Rectal smooth muscle tissue (tissue), 1 donor: ENCODE data around the gene SLC2A9.

Source experiments
- H3K27ac ChIP-seq: one replicate; pipeline ENCODE4 v1.7.0; 2013; ENCODE audit warnings: low read depth, low read length, inconsistent platforms
- H3K27me3 ChIP-seq: one replicate; pipeline ENCODE4 v1.7.0; 2013; ENCODE audit warnings: low read length; ENCODE audit not compliant: control insufficient read depth, insufficient read depth
- H3K36me3 ChIP-seq: one replicate; pipeline ENCODE4 v1.7.0; 2013; ENCODE audit warnings: low read length; ENCODE audit not compliant: control insufficient read depth, insufficient read depth
- H3K4me1 ChIP-seq: one replicate; pipeline ENCODE4 v1.7.0; 2013; ENCODE audit warnings: low read length; ENCODE audit not compliant: control insufficient read depth, insufficient read depth
- H3K4me3 ChIP-seq: one replicate; pipeline ENCODE4 v1.7.0; 2013; ENCODE audit warnings: low read length
- H3K9ac ChIP-seq: one replicate; pipeline ENCODE4 v1.7.0; 2013; ENCODE audit warnings: low read length

Gene SLC2A9

DNA sequence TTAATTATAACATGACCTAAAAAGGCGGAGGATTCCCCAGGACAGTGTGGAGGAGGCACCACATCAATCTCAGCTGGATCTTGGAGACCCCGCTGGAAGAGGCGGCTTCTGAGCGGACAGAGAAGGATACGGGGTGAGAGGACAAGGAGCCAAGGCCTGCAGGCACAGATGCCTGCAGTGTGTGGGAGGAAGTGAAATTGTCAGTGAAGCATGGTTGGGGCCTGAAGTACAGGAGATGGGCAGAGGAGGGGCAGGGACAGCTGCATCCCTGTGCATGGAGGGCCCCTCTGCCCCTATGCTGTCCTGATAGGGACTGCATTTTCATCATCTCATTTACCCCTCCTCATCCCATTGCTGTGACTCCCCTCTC is 1.7 kb upstream of the SLC2A9 start:
- Histone ChIP-seq H3K4me3 (no peak overlapping the region), H3K4me1 (no peaks in the 10 kb centered on the region), H3K27ac (no peak overlapping the region), H3K9ac (no peak overlapping the region), H3K36me3 (no peaks in the 10 kb centered on the region), H3K27me3 (no peaks in the 10 kb centered on the region)

DNA sequence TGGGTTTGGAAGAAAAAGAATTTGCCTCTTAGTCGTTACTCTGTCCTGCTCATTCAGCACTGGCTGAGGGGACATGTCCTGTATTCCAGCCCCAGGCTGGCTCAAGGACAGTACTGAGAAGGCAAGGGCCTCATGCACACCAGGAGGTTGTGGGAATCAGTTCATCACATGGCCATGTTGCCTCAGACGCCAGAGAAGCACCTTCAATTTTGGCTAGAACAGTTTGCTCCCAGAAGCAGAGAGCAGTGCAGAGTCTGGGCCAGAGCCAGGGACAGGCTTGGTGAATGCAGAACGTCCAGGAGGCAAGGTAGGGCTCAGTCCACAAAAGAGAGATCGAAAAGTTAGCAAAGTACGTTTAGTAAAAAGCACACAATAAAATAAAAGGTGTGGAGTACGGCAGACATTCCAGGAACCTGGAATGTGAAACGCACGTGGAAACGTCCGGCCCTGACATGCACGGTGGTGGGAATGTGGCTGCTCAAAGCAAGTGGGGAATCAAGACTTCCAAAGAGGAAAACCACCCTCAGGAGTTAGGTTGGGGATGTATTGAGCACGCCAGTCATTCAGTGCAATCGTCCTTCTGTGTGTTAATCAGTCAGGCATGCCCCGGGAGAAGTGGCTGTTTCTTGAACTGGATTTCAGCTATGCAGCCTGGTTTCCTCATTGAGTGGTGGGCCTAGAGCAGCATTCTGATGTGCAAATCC is 1.2 kb upstream of the SLC2A9 start:
- H3K9ac ChIP-seq, result no peak overlapping the region
- H3K36me3 ChIP-seq, result no peaks in the 10 kb centered on the region
- H3K4me3 ChIP-seq, result no peak overlapping the region
- H3K27ac ChIP-seq, result no peak overlapping the region
- no peaks in the 10 kb centered on the region for H3K27me3 ChIP-seq
- no peaks in the 10 kb centered on the region for H3K4me1 ChIP-seq

DNA sequence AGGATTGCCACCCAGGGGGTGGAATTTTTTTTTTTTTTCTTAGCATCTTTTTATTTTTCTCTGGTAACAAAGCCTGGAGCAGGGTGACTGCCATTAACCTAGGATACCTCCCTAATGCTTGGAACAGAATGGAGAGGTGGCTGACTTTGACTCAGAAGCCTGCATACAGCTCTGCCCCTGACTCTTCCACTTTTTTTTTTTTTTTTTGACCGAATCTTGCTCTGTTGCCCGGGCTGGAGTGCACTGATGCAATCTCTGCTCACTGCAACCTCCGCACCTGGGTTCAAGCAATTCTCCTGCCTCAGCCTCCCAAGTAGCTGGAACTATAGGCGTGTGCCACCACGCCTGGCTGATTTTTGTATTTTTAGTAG is 341 bp upstream of the SLC2A9 start:
- Histone ChIP-seq H3K27me3 (no peaks in the 10 kb centered on the region), H3K9ac (no peak overlapping the region), H3K4me3 (no peak overlapping the region), H3K4me1 (no peaks in the 10 kb centered on the region), H3K27ac (no peak overlapping the region), H3K36me3 (no peaks in the 10 kb centered on the region)

DNA sequence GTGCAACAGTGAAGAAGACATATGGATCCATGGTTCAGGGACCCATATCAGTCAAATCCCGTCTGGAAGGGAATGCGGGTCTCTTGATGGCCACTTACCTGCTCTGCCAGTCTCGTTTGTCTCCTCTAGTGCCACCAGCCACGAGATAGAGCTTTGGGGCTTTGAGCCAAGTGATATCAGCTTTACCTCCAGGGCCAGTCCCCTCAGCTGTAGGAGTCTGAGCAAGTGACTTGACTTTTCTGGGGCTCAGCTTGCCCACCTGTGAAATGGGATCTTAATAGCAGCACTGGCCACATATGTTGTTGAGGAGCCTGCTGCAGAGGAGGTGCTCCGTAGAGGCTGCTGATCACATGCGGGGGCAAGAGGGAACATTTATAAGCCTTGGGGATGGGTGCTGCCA is 1.2 kb downstream of the SLC2A9 start:
- H3K4me1 ChIP-seq, result no peaks in the 10 kb centered on the region
- H3K36me3 ChIP-seq, result no peaks in the 10 kb centered on the region
- no peak overlapping the region for H3K9ac ChIP-seq
- H3K27ac ChIP-seq, result peak overlapping the region; percentile 86
- H3K27me3 ChIP-seq, result no peaks in the 10 kb centered on the region
- no peak overlapping the region for H3K4me3 ChIP-seq

DNA sequence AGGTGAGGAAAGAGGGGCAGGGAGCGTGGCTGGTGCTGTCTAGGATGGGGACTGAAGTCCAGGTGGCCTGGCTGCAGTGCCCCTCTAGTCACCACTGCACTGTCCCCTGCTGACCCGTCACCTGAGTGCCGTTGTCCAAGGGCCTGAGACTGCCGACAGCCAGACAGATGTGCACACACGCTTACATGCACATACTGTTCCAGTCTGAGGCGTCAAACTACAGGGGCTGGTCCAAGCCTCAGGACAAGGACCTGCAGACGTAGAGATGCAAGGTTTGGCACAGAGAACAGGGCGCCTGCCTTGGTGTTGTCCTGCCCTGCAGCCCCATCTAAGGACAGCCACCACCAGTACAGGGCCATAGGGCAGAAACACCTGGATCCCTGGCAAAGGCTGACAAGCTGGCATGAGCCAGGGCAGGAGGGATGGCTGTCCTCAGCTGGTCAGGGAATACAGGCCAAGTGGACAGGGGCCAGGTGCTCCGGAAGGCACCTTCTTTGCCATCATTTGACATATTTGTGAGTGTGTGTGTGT is 1.7 kb downstream of the SLC2A9 start:
- Histone ChIP-seq H3K4me3 (peak overlapping the region; percentile 62), H3K9ac (no peak overlapping the region), H3K36me3 (no peaks in the 10 kb centered on the region), H3K4me1 (no peaks in the 10 kb centered on the region), H3K27ac (peak overlapping the region; percentile 86), H3K27me3 (no peaks in the 10 kb centered on the region)

DNA sequence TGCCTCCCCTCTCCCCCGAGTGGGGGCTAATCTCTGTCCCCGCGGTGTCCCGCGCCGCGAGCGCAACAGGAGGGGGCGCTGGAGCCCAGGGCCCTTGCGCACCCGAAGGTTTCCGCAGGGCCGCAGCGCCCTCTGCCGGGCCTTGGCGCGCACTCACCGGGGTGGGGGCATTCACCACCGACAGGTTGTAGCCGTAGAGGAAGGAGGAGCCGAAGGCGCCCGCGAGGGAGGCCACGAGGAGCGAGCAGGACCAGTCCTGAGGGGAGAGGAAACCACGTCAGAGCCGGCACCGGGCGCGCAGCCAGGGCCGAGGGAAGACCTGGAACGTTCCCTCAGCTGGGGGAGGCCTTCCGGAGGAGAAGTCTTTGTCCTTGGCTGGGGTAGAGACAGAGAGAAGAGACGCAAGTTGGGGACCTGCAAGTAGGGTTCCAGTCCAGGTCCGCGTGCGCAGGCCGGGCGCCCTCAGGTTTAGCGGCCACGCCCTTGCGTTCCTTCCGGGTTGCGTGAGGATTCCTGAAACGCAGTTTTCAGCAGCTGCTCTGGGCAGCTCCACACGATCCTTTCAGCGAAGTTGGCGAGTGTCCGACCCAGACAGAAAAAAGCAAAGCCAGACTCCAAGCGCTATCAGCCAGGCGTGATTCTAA is 2.4 kb downstream of the SLC2A9 start:
- no peaks in the 10 kb centered on the region for H3K36me3 ChIP-seq
- H3K27me3 ChIP-seq, result no peaks in the 10 kb centered on the region
- H3K4me3 ChIP-seq, result peak overlapping the region; percentile 62
- H3K4me1 ChIP-seq, result no peaks in the 10 kb centered on the region
- peak overlapping the region; percentile 86 for H3K27ac ChIP-seq
- H3K9ac ChIP-seq, result no peak overlapping the region

GRCh38 chr4:10017037-10017893 is 4.0 kb downstream of the SLC2A9 start:
- no peak overlapping the region for H3K9ac ChIP-seq

GRCh38 chr4:10016169-10016568 is 5.1 kb downstream of the SLC2A9 start:
- Histone ChIP-seq H3K4me1 (no peaks in the 10 kb centered on the region), H3K27me3 (no peaks in the 10 kb centered on the region), H3K27ac (no peak overlapping the region), H3K4me3 (no peak overlapping the region), H3K36me3 (no peaks in the 10 kb centered on the region), H3K9ac (no peak overlapping the region)

More at GRCh38 chr4:10017037-10017893, 4.0 kb downstream of the SLC2A9 start:
- H3K27ac ChIP-seq, result no peak overlapping the region
- H3K4me1 ChIP-seq, result no peaks in the 10 kb centered on the region
- H3K4me3 ChIP-seq, result no peak overlapping the region
- no peaks in the 10 kb centered on the region for H3K27me3 ChIP-seq
- H3K36me3 ChIP-seq, result no peaks in the 10 kb centered on the region

DNA sequence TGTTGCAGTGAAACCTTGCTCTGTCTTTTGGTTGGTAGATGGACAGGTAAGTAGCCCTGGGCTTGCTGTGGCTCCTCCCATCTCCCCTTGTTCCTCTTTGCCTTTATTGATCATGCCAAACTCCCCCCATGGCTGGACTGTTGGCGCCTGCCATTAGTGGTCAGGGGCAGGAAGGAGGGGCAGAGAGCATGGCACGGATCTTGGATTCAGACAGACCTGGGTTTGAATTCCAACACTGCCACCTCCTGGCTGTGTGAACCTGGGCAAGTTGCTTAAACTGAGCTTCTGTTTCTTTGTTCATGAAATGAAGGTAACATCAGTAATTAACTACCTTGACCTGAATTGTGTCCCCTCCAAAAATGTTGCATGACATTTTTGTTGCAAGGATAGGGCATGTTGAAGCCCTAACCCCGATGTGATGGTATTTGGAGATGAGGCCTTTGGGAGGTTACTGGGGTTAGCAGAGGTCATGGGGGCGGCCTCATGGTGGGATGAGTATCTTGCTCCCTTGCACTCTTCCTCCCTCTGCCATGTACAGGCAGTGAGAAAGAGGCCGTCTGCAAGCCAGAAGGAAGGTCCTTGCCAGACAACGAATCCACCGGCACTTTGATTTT is 6.0 kb downstream of the SLC2A9 start:
- Histone ChIP-seq H3K36me3 (no peaks in the 10 kb centered on the region), H3K9ac (no peak overlapping the region), H3K4me3 (no peak overlapping the region), H3K4me1 (no peaks in the 10 kb centered on the region), H3K27me3 (no peaks in the 10 kb centered on the region), H3K27ac (no peak overlapping the region)

- H3K27ac ChIP-seq, result no peak overlapping the region
- H3K36me3 ChIP-seq, result no peaks in the 10 kb centered on the region
- H3K9ac ChIP-seq, result no peak overlapping the region
- H3K4me1 ChIP-seq, result no peaks in the 10 kb centered on the region
- H3K27me3 ChIP-seq, result no peaks in the 10 kb centered on the region
- H3K4me3 ChIP-seq, result no peak overlapping the region
These were observed 7.6 kb downstream of the SLC2A9 start for GRCh38 chr4:10013722-10014121.

GRCh38 chr4:10011885-10012284 is 9.4 kb downstream of the SLC2A9 start:
- no peak overlapping the region for H3K4me3 ChIP-seq
- H3K9ac ChIP-seq, result no peak overlapping the region
- no peak overlapping the region for H3K27ac ChIP-seq
- no peaks in the 10 kb centered on the region for H3K4me1 ChIP-seq
- no peaks in the 10 kb centered on the region for H3K27me3 ChIP-seq
- no peaks in the 10 kb centered on the region for H3K36me3 ChIP-seq

DNA sequence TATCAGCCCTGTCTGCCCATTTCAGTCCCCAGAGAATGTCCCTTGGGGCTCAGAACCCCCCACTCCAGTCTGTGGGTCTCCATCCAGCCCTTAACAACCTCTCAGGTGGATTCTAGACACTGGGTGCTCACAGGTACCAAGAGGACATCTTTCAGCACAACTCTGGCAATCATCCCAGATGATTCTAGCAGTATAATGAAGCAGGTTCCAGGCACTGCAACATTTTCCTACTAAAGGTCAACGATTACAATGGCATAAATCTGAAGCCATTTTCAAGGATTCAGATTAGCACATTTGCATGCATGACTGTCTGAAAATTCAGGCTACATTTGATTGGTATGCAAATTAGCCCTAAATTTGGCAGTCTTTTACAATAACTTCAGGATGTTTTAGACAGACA is 10.0 kb downstream of the SLC2A9 start:
- Histone ChIP-seq H3K9ac (no peak overlapping the region), H3K36me3 (no peaks in the 10 kb centered on the region), H3K27ac (no peak overlapping the region), H3K27me3 (no peaks in the 10 kb centered on the region), H3K4me3 (no peak overlapping the region), H3K4me1 (no peaks in the 10 kb centered on the region)
